ENCODE results near the gene RAB4B. TPM values are rescaled to one million over a fixed set of nuclear protein-coding genes. Genes with fewer than 3 reads are reported as not detected.
A peak's percentile ranks its signal among the peaks of the same experiment; 100 is the strongest.

Gene RAB4B
- total and polyA plus RNA-seq, 2 of the 13 experiments (the other 11 are each of a cell fraction or from before 2014, with no cell fraction given): 3.3 to 5.4 TPM

DNA sequence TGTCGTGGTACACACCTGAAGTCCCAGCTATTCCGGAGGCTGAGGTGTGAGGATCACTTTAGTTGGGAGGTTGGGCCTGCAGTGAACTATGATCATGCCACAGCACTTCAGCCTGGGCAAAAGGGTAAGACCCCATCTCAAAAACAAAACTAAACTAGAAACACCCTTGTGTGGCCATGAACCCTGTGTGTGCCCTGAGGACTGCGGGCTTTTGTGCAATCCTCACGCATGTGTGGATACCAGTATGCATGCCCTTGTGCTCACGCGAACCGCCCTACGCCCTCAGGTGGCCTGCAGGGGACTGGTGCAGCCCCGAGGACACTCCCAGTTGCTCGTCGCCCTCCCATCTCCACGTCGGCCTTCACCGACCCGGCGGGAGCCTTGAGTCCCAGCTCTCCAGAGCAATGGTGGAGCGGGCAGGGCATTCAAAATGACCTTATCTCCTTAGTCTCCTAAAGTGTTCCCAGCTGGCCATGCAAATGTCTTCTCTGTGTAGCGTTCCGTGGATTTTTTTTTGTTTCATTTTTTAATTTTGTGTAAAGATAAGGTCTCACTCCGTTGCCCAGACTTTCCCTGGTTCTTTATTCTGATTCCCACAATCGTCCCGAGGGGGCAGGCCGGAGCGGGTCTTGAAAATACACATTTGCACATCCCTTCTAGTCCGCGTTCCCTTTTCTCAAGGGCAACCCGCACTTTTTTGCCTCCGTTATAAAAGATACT is 20.1 kb downstream of the RAB4B start (continued):
- TF ChIP-seq, protein P1, sequence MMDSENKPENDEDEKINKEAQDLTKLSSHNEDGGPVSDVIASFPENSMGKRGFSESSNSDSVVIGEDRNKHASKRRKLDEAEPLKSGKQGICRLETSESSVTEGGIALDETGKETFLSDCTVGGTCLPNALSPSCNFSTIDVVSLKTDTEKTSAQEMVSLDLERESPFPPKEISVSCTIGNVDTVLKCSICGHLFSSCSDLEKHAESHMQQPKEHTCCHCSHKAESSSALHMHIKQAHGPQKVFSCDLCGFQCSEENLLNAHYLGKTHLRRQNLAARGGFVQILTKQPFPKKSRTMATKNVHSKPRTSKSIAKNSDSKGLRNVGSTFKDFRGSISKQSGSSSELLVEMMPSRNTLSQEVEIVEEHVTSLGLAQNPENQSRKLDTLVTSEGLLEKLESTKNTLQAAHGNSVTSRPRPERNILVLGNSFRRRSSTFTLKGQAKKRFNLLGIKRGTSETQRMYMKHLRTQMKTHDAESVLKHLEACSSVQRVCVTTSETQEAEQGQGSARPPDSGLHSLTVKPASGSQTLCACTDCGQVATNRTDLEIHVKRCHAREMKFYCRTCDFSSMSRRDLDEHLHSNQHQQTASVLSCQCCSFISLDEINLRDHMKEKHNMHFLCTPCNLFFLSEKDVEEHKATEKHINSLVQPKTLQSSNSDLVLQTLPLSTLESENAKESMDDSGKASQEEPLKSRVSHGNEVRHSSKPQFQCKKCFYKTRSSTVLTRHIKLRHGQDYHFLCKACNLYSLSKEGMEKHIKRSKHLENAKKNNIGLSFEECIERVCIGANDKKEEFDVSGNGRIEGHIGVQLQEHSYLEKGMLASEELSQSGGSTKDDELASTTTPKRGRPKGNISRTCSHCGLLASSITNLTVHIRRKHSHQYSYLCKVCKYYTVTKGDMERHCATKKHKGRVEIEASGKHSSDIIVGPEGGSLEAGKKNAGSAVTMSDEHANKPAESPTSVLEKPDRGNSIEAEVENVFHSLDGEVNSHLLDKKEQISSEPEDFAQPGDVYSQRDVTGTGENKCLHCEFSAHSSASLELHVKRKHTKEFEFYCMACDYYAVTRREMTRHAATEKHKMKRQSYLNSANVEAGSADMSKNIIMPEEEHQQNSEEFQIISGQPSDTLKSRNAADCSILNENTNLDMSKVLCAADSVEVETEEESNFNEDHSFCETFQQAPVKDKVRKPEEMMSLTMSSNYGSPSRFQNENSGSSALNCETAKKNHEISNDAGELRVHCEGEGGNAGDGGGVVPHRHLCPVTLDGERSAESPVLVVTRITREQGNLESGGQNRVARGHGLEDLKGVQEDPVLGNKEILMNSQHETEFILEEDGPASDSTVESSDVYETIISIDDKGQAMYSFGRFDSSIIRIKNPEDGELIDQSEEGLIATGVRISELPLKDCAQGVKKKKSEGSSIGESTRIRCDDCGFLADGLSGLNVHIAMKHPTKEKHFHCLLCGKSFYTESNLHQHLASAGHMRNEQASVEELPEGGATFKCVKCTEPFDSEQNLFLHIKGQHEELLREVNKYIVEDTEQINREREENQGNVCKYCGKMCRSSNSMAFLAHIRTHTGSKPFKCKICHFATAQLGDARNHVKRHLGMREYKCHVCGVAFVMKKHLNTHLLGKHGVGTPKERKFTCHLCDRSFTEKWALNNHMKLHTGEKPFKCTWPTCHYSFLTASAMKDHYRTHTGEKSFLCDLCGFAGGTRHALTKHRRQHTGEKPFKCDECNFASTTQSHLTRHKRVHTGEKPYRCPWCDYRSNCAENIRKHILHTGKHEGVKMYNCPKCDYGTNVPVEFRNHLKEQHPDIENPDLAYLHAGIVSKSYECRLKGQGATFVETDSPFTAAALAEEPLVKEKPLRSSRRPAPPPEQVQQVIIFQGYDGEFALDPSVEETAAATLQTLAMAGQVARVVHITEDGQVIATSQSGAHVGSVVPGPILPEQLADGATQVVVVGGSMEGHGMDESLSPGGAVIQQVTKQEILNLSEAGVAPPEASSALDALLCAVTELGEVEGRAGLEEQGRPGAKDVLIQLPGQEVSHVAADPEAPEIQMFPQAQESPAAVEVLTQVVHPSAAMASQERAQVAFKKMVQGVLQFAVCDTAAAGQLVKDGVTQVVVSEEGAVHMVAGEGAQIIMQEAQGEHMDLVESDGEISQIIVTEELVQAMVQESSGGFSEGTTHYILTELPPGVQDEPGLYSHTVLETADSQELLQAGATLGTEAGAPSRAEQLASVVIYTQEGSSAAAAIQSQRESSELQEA (CRISPR knock-in tag; IDR thresholded peaks at IDR 0.05; ENCODE audit: not compliant biosample characterization): no peak
- TF ChIP-seq ZFP62 (CRISPR knock-in tag; IDR thresholded peaks at IDR 0.05) (no peak), ZNF556 (CRISPR knock-in tag; IDR thresholded peaks at IDR 0.05; ENCODE audit: borderline replicate concordance) (0 out of 2 replicates have a peak, but pooled peaks have one; percentile 20), FOXO1 (CRISPR knock-in tag; IDR thresholded peaks at IDR 0.05) (peak; percentile 63), SRF (IDR thresholded peaks at IDR 0.05; ENCODE audit: low read depth, low read length) (no peak), KDM6A (CRISPR knock-in tag; IDR thresholded peaks at IDR 0.05; ENCODE audit: low read depth) (0 out of 2 replicates have a peak, but pooled peaks have one; percentile 39), ZFP37 (CRISPR knock-in tag; IDR thresholded peaks at IDR 0.05; ENCODE audit: borderline replicate concordance) (peak; percentile 66), ATF1 (CRISPR knock-in tag; IDR thresholded peaks at IDR 0.05) (no peak), HES4 (CRISPR knock-in tag; IDR thresholded peaks at IDR 0.05; ENCODE audit: borderline replicate concordance) (peak; percentile 77)
- TF ChIP-seq, protein P2, sequence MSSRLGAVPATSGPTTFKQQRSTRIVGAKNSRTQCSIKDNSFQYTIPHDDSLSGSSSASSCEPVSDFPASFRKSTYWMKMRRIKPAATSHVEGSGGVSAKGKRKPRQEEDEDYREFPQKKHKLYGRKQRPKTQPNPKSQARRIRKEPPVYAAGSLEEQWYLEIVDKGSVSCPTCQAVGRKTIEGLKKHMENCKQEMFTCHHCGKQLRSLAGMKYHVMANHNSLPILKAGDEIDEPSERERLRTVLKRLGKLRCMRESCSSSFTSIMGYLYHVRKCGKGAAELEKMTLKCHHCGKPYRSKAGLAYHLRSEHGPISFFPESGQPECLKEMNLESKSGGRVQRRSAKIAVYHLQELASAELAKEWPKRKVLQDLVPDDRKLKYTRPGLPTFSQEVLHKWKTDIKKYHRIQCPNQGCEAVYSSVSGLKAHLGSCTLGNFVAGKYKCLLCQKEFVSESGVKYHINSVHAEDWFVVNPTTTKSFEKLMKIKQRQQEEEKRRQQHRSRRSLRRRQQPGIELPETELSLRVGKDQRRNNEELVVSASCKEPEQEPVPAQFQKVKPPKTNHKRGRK (CRISPR knock-in tag; IDR thresholded peaks at IDR 0.05): no peak
- TF ChIP-seq, protein P3, sequence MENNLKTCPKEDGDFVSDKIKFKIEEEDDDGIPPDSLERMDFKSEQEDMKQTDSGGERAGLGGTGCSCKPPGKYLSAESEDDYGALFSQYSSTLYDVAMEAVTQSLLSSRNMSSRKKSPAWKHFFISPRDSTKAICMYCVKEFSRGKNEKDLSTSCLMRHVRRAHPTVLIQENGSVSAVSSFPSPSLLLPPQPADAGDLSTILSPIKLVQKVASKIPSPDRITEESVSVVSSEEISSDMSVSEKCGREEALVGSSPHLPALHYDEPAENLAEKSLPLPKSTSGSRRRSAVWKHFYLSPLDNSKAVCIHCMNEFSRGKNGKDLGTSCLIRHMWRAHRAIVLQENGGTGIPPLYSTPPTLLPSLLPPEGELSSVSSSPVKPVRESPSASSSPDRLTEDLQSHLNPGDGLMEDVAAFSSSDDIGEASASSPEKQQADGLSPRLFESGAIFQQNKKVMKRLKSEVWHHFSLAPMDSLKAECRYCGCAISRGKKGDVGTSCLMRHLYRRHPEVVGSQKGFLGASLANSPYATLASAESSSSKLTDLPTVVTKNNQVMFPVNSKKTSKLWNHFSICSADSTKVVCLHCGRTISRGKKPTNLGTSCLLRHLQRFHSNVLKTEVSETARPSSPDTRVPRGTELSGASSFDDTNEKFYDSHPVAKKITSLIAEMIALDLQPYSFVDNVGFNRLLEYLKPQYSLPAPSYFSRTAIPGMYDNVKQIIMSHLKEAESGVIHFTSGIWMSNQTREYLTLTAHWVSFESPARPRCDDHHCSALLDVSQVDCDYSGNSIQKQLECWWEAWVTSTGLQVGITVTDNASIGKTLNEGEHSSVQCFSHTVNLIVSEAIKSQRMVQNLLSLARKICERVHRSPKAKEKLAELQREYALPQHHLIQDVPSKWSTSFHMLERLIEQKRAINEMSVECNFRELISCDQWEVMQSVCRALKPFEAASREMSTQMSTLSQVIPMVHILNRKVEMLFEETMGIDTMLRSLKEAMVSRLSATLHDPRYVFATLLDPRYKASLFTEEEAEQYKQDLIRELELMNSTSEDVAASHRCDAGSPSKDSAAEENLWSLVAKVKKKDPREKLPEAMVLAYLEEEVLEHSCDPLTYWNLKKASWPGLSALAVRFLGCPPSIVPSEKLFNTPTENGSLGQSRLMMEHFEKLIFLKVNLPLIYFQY (CRISPR knock-in tag; IDR thresholded peaks at IDR 0.05; ENCODE audit: borderline replicate concordance): peak; percentile 58; the same call in 1 of the 2 replicates
- TF ChIP-seq, protein P4, sequence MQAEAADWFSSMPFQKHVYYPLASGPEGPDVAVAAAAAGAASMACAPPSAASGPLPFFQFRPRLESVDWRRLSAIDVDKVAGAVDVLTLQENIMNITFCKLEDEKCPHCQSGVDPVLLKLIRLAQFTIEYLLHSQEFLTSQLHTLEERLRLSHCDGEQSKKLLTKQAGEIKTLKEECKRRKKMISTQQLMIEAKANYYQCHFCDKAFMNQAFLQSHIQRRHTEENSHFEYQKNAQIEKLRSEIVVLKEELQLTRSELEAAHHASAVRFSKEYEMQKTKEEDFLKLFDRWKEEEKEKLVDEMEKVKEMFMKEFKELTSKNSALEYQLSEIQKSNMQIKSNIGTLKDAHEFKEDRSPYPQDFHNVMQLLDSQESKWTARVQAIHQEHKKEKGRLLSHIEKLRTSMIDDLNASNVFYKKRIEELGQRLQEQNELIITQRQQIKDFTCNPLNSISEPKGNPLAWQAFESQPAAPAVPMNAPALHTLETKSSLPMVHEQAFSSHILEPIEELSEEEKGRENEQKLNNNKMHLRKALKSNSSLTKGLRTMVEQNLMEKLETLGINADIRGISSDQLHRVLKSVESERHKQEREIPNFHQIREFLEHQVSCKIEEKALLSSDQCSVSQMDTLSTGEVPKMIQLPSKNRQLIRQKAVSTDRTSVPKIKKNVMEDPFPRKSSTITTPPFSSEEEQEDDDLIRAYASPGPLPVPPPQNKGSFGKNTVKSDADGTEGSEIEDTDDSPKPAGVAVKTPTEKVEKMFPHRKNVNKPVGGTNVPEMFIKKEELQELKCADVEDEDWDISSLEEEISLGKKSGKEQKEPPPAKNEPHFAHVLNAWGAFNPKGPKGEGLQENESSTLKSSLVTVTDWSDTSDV (CRISPR knock-in tag; IDR thresholded peaks at IDR 0.05): no peak
